Ovary (tissue), 9 donors: ENCODE results near the gene SLC6A9. TPM values are rescaled to one million over a fixed set of nuclear protein-coding genes. Genes with fewer than 3 reads are reported as not detected.

Source experiments
- DNase-seq, 5 donors: peaks; one replicate each; pipeline ENCODE4 v3.0.0-alpha.2; 2019 to 2020
- H3K27ac ChIP-seq, 2 donors: fragments of 200-600 bp; one replicate each; pipeline versions ENCODE4 v1.5.1 to v1.8.0; 2019 to 2022
- H3K27me3 ChIP-seq: fragments of 200-600 bp; one replicate; pipeline ENCODE4 v1.8.0; 2022
- H3K36me3 ChIP-seq: fragments of 200-600 bp; sonication (generic); one replicate; pipeline ENCODE4 v1.5.1; 2019
- H3K4me1 ChIP-seq: one replicate; pipeline ENCODE4 v1.8.1; 2013; ENCODE audit warnings: mild to moderate bottlenecking, moderate library complexity; ENCODE audit not compliant: insufficient read depth
- H3K4me3 ChIP-seq: fragments of 200-600 bp; sonication (generic); one replicate; pipeline ENCODE4 v1.5.1; 2017
- H3K9me3 ChIP-seq, 2 donors: fragments of 200-600 bp in 1 of 2; sonication (generic) in 1 of 2; one replicate each; pipeline versions ENCODE4 v1.5.1 to v1.8.1; 2013 to 2019; ENCODE audit warnings: mild to moderate bottlenecking in 1 of 2, moderate library complexity in 1 of 2
- CTCF ChIP-seq, 3 donors: fragments of 450-650 bp in 2 of 3; fragments of 200-600 bp in 1 of 3; IDR thresholded peaks; one replicate each; pipeline versions ENCODE4 v1.5.1 to v1.8.0; 2016 to 2022; ENCODE audit warnings: antibody characterized with exemption in 3 of 3, mild to moderate bottlenecking in 1 of 3
- EP300 ChIP-seq: sonication (generic); formaldehyde crosslinking; IDR thresholded peaks from one replicate; pipeline ENCODE4 v1.6.1; 2017; ENCODE audit warnings: antibody characterized with exemption
- POLR2A ChIP-seq: fragments of 450-650 bp; IDR thresholded peaks from one replicate; pipeline ENCODE4 v1.6.1; 2017; ENCODE audit warnings: antibody characterized with exemption, mild to moderate bottlenecking, moderate library complexity
- WGBS, 3 donors: extraction: QIAGEN DNeasy Blood & Tissue Kit in 1 of 3; methylation state at CpG; one replicate each; pipeline versions ENCODE4 v1.1.5 to v1.1.7; 2013 to 2017; 5-methylcytosine and 5-hydroxymethylcytosine counted together
- intact Hi-C, 4 donors: fragments of 100-400 bp; cut with DNase I; formaldehyde crosslinking; loops; one replicate each; pipeline versions ENCODE4 v1.11.0 to v1.15.1; 2022 to 2023
- polyA plus RNA-seq, 2 donors: library from polyadenylated mRNA; stranded (reverse); fragments of 200-250 nt in 1 of 2; fragments of 350-450 nt in 1 of 2; fragmentation: Illumina TruSeq in 1 of 2; extraction: RNeasy Lipid Tissue Mini Kit (QIAGEN cat#74804) in 1 of 2; gene quantifications; one replicate each; pipeline ENCODE4 v1.2.3, GENCODE V29; 2013 to 2014
- total RNA-seq, 7 donors: library from RNA; depleted of rRNA in 2 of 7; stranded (reverse); fragments of >200 nt in 2 of 7; fragmentation: NEBNext Ultra II Directional in 3 of 7; extraction: Animal tissue kit (Norgen Biotek cat#: 25700) in 3 of 7; gene quantifications; one replicate each; pipeline versions ENCODE4 v1.1.0 to v1.2.4, GENCODE V29; 2016 to 2023
- donor health status: DM: no; HTN: no; CAD: no; lungs with moderate emphysema.
- donor health status: DM: no; HTN: no; CAD: no.
- donor health status: Bipolar disorder and iron deficiency.
- donor health status: DM: yes; HTN: yes; CAD: no.
- donor health status: DM: no; HTN: no; CAD: no.
- donor health status: DM: yes; HTN: yes; CAD: no.

Gene SLC6A9
- total and polyA plus RNA-seq, 9 donors, result 1.1 to 74.1 (median 4.6) TPM

DNA sequence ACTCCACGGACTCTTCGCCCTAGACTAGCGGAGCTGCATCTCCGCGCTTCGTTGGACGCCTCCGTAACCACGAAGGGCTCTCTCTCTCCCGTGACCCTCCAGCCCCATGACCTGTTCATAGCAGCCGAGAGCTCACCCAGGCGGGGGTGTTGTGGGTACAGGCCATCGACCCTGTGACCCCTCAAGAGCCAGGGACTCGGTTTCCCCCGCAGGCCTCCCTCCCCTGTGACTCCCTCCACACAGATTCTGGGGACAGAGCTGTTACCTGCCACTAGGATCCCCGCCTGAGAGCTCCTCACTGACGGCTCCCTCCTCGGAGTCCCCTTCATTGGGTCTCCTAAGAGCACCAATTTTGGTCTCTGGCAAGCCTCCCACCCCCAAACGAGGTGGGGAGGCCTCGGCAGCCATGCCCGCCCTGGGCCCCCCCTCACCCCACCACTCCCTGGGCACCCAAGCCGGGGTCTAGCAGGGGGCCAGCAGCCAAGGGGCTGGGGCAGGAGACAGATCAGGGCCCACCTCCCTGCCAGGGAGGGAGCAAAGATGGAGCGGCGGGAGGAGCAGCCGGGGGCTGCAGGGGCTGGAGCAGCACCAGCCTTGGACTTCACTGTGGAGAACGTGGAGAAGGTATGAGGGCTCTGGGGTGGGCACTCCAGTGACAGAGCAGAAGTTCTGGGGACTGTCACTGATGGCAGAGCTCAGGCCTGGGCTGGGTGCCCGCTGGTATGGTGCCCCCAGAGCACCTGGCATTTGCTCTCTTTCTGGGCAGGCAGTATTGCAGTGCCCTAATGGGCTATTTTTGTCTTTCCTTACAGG, 84.0 kb downstream of the SLC6A9 start:
- intact Hi-C loops, result no loop called here
- H3K27ac ChIP-seq, result peak overlapping the region in 1 of 2 donors; percentile 98
- H3K36me3 ChIP-seq, result no peaks in the 10 kb centered on the region
- no peak for TF ChIP-seq EP300
- no peak for TF ChIP-seq CTCF (IDR thresholded peaks at IDR 0.05)
- no peak for TF ChIP-seq POLR2A
- WGBS, 3 donors, result 2 to 5% (median 3%) methylated on average over 24 to 27 of the region's 27 CpGs
- H3K4me3 ChIP-seq, result peak overlapping the region; percentile 82
- peaks cover 9% of the 10 kb centered on the region for H3K4me1 ChIP-seq
- H3K27me3 ChIP-seq, result no peaks in the 10 kb centered on the region
- peak in 4 of 5 donors; percentile 38 to 69 (median 64) for DNase-seq
- H3K9me3 ChIP-seq, result no peaks in the 10 kb centered on the region

Other genes with a start within 250 kb of the SLC6A9 start
- gene ARTN, start 97.7 kb downstream of the SLC6A9 start, total RNA-seq, result 1 to 10 TPM in 3 of 7 donors, under 1 TPM in 4; 0.72 to 1.3 (median 0.92) TPM
- gene ARTN, start 97.7 kb downstream of the SLC6A9 start, polyA plus RNA-seq, result under 1 TPM in 1 of 2 donors, not detected in 1; 0.75 TPM
- gene IPO13, start 84.5 kb downstream of the SLC6A9 start, total RNA-seq, result 10 to 100 TPM in 6 of 7 donors, 1 to 10 TPM in 1; 8.6 to 30.3 (median 20.9) TPM
- gene IPO13, start 84.5 kb downstream of the SLC6A9 start, polyA plus RNA-seq, result 10 to 100 TPM in 1 of 2 donors, 1 to 10 TPM in 1; 10.0 to 15.3 TPM
- 10 to 100 TPM in 6 of 7 donors, 1 to 10 TPM in 1; 7.2 to 27.0 (median 16.2) TPM for gene DPH2, start 61.5 kb downstream of the SLC6A9 start, total RNA-seq
- 10 to 100 TPM in 1 of 2 donors, 1 to 10 TPM in 1; 8.5 to 12.7 TPM for gene DPH2, start 61.5 kb downstream of the SLC6A9 start, polyA plus RNA-seq
- gene ATP6V0B, start 56.5 kb downstream of the SLC6A9 start, total RNA-seq, result 100 to 1,000 TPM in 1 of 7 donors, 10 to 100 TPM in 6; 46.1 to 108 (median 66.9) TPM
- gene ATP6V0B, start 56.5 kb downstream of the SLC6A9 start, polyA plus RNA-seq, result 10 to 100 TPM; 74.4 to 76.1 TPM
- 10 to 100 TPM; 11.9 to 51.3 (median 33.9) TPM for gene B4GALT2, start 52.3 kb downstream of the SLC6A9 start, total RNA-seq
- gene B4GALT2, start 52.3 kb downstream of the SLC6A9 start, polyA plus RNA-seq, result 10 to 100 TPM; 14.4 to 22.1 TPM
- gene CCDC24, start 39.9 kb downstream of the SLC6A9 start, total RNA-seq, result 10 to 100 TPM in 1 of 7 donors, 1 to 10 TPM in 6; 2.1 to 23.3 (median 7.3) TPM
- 1 to 10 TPM; 1.1 to 6.2 TPM for gene CCDC24, start 39.9 kb downstream of the SLC6A9 start, polyA plus RNA-seq
- under 1 TPM in 3 of 7 donors, not detected in 4; 0.05 to 0.40 (median 0.23) TPM for gene KLF17, start 87.4 kb upstream of the SLC6A9 start, total RNA-seq
- under 1 TPM in 1 of 2 donors, not detected in 1; 0.10 TPM for gene KLF17, start 87.4 kb upstream of the SLC6A9 start, polyA plus RNA-seq
- gene KLF18, start 110.2 kb upstream of the SLC6A9 start, total RNA-seq, result not detected
- gene KLF18, start 110.2 kb upstream of the SLC6A9 start, polyA plus RNA-seq, result not detected
- gene DMAP1, start 182.0 kb upstream of the SLC6A9 start, total RNA-seq, result 10 to 100 TPM; 35.8 to 46.9 (median 43.6) TPM
- 10 to 100 TPM; 28.1 to 38.3 TPM for gene DMAP1, start 182.0 kb upstream of the SLC6A9 start, polyA plus RNA-seq